GM21825 (cell line): ENCODE data around the gene WDR73.
"Not testable (repeated sequence)": the region's sequence is repeated elsewhere in the genome, so short reads cannot be mapped to it uniquely, and the experiment has no call there.

Experiments
- ATAC-seq: cut with Tn5 transposase; IDR thresholded peaks from one replicate; pipeline ENCODE4 v1.9.1; 2021; ENCODE audit warnings: mild to moderate bottlenecking, moderate library complexity; ENCODE audit not compliant: unreplicated experiment

The WDR73 gene

DNA sequence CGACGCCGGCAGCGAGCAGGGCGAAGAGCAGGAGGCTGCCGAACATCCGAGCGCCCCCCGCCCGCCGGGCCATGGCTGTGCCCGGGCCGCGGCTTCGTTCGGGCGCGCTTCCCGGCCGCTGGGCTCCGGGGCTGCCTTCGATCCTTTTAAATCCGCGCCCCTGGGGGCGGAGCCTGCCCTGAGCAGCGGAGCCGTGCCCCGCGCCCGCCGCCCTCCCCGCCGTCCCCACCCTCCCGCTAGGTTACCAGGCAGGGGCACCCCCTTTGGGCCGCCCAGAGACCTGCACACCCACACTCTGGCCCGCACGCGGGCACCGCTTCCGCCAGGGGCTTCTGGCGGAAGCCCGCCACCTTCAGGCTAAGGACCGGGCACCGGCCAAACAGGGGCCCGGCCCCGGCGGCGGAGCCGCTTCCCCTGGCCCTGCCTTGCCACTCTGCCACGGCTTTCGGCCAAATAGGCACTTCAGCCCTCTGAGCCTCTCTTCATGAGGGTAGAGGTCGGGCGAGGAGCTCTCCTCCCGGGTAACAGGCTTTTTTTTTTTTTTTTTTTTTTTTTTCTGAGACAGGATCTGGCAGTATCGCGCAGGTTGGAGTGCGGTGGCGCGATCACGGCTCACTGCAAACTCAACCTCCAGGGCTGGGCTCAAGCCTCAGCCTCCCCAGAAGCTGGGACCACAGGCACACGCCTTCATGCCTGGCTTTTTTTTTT, 4.2 kb upstream of the WDR73 start, which contains the start of gene NMB:
Gene NMB, minus strand, starts transcription at position 120 of the 708 bp plus-strand sequence. Its CDS starts 47 bp downstream, at position 73.
- peak; percentile 64 for ATAC-seq

DNA sequence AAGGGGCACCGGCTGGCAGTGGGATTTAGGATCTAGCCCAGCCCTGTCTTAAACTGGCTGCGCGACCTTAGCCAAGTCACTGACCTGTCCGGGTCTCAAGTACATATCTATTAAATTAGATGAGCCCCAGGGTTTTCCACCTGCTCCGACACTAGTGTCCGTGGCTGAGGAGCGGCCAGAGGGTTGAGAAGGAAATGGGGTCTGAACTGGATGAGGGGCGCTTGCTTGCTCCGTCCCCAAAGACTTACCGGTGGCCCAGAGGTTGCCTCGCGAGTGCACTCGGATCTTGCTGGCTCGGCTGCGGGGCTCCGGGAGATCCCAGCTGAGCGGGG, 3.6 kb upstream of the WDR73 start:
- ATAC-seq, result no peak

DNA sequence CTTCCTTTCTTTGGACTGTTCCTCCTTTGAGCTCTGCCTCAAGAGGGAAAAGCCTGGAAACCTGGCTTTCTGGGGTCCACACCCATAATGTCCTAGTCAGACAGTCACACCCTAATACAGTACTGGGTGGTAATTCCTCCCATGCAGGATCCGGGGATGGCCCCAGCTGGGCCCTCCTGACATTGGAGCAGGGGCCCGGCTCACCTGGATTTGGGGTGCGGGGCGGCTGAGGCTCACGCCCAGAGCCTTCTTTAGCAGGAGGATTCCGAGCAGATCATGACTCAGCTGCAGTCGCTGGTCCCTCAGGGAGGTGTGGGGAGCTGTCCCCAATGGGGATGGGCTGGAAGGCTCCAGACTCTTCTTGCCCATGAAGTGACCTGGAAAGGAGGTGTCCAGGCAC, 2.9 kb upstream of the WDR73 start:
- no peak for ATAC-seq

DNA sequence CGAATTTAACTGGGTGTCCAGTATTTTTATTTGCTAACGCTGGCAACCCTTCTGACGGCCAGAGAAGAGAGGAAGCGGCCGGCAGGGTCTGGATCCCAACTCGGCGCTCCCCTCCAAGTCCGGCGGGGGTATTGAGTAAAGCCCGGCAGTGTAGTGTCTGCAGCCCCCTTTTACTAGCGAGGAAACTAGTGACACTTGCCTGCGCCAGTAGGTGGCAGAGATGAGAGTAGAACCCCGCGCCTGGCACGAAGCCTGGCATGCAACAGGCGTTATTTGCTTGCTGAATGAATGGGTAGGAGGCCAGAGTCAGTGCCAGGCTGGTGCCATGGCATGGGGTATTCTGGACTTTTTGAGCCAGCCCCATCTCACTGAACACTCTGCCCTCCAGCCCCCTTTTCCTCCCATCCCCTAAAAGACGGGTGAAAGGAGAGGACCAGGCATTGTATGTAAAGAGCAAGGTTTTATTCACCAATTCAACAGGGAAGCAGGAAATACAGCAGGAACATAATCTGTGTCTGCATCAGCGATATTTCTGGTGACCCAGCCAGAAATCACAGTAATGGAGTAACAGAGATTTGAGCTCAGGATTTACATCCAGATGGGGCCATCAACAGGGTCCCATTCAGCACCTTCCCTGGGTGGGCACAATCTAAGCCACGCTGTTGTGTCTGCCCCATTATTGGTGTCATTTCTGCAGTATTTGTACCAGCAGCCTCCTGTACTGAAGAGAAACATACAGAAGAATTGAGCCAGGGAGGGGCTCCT, 788 bp upstream of the WDR73 start:
- no peak for ATAC-seq

DNA sequence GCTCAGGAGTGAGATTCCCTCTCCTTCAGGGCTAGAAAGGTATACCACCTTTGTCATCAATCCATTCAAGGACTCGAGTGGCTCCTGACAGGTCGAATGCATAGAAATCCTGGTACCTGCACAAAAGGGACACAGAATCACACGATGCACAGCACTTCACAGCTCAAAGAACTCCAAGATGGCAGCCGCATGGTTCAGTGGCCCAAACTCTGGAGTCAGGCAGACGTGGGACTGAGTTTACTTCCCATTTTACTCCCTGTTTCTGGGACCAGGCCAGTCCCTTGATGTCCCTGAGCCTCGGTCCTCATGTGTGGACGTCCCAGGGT, 536 bp downstream of the WDR73 start:
- no peak for ATAC-seq

DNA sequence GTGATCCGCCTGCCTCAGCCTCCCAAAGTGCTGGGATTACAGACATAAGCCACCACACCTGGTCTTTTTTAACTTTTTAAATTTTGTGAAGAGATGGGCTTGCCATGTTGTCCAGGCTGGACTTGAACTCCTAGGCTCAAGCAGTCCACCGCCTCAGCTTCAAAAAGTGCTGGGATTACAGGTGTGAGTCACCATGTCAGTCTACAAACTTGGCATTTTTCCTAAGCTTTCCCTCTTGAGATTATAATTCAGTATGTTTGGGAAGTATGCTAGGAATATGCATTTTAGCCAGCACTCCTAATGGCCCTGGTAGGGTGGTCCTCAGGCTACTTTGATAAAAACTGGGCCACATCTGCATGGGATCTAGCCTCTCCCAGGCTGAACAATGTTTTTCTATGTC, 4.4 kb downstream of the WDR73 start:
- no peak for ATAC-seq

DNA sequence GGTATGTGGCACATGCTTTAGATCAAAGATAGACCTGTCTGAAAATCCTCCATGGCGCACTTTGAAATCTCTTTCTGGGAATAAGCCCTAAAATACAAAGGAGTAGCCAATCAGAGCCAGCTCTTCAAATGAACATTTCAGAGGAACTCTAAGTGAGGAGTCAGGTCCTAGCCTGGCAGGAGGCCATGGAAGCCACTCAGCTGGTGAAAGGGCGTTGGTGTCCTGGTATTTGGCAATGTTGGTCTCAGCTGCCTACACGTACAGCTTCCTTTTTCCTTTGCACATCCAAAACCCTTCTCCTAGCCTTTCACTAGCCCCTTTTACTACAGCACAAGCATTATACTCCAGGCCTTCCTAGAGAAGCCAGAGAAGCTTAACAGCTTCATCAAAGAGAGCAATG, 5.5 kb downstream of the WDR73 start:
- ATAC-seq, result no peak

DNA sequence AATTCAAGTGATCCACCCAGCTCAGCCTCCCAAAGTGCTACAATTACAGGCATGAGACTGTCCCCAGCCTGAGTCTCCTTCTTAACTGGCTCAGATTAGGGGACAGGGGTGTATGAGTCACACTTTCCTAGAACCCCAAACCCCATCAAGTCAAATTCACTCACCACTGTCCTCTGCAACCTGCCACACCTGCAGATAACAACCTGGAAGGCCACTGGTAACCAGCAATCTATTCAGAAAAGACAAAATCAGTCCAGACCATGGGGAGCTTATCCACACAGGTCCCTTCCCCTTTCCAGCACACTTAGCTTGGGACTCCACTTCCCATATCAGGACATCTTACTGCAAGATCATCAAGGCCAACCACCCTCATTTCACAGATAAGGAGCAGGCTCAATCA, 6.4 kb downstream of the WDR73 start:
- ATAC-seq, result no peak

DNA sequence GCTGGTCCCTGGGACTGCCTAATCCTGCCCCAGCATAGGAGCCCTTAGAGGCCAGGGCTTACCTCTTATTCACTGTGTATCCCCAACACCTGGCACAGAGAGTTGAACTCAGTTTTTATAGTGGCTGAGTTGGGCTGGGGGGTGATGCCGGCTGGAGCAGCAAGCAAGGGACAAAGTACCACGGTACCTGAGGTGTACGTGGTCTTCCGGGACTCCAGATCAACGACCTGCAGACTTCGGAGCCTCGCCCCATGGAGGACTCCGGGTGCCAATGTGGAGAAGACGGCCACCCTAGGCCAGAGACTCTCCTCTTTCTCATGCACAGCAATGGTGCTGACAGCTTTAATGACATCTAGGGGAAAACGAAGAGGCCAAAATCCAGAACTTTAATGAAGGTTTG, 8.1 kb downstream of the WDR73 start:
- no peak for ATAC-seq

DNA sequence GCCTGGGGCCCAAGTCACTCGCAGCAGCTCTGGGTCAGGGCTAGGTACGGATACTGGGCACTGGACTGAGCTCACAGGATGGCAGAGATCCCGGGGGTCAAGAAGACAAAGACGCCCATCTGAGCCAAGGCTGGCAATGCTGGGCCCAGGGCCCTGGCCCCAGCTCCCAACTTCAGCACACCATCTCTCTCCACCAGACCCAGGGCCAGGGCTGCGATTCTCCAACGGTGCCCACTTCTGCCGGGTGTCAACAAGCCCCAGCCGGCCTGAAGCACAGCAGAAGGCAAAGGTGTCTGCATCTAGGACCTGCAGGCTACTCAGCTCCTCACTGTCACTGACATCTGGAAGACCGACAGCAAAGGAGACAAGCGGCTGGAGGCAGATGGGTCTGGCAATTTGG, 8.6 kb downstream of the WDR73 start:
- ATAC-seq, result no peak

DNA sequence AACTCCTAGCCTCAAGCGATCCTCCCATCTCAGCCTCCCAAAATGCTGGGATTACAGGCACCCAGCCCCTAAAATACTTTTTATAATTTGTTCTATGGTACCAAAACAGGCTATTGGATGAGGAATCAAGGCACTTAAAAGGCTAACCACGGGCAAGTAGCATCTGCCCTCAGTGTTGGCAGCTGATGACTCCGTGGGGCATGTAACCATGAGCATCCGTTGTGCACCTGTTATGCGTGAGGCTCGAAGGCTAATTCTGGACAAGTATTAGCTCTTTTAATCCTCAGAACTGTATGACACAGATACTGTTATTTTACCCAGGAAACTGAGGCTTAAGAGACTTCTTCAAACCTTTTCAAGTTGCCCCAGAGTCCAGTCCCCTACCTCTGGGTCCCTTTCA, 10.2 kb downstream of the WDR73 start:
- ATAC-seq, result no peak

DNA sequence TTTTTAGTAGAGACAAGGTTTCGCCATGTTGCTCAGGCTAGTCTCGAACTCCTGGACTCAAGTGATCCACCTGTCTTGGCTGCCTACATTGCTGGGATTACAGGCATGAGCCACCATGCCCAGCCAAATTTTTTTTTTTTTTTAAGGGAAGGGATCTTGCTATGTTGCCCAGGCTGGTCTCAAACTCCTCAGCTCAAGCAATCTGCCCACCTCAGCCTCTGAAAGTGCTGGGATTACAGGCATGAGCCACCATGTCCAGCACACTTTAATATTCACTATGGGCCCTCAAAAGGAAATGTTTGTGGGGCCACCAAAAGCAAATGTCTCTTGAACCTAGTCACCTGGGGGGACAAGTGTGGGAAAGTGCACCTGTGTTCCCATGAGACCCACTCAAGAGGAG, 11.4 kb downstream of the WDR73 start:
- ATAC-seq, result not testable (repeated sequence)

DNA sequence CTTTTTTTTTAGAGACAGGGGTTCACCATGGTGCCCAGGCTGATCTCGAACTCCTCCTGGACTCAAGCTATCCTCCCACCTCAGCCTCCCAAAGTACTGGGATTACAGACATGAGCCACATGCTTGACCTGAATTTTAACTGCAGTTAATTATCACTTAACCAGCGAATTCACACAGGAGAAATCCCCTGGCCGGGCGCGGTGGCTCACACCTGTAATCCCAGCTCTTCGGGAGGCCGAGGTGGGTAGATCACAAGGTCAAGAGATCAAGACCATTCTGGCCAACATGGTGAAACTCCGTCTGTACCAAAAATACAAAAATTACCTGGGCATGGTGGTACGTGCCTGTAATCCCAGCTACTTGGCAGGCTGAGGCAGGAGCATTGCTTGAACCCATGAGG, 12.2 kb downstream of the WDR73 start:
- not testable (repeated sequence) for ATAC-seq

DNA sequence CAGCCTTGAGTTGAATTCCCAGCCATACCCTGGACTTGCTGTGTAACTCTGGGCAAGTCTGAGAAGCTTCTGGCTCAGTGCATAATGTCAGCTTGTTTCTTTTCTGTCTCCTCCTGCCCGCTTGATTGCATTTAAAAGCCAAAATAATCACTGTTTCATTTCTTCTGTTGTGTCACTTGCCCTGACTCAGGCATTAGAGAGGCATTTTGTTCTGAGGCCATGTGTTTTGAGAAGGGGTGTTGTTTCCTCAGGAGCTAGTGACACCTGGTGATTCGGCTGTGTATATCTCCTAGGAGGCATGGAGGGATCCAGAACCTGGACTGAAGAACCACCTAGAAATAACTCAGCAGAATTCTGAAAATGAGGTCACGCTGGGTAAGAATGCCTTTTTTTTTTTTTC, 16.0 kb downstream of the WDR73 start:
- ATAC-seq, result no peak

DNA sequence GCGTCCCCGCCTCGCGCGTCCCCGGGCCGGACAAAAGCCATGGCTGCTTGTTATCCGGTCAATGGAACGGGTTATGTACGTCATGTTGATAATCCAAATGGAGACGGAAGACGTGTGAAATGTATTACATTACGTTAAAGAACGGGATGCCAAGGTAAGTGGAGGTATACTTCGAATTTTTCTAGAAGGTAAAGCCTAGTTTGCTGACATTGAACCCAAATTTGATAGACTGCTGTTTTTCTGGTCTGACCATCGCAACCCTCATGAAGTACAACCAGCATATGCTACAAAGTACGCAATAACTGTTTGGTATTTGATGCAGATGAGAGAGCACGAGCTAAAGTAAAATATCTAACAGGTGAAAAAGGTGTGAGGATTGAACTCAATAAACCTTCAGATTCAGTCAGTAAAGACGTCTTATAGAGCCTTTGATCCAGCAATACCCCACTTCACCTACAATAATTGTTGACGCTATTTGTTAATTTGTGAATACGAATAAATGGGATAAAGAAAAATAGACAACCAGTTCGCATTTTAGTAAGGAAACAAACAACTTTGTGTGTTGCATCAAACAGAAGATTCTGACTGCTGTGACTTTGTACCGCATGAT, 19.8 kb downstream of the WDR73 start:
- ATAC-seq, result no peak

DNA sequence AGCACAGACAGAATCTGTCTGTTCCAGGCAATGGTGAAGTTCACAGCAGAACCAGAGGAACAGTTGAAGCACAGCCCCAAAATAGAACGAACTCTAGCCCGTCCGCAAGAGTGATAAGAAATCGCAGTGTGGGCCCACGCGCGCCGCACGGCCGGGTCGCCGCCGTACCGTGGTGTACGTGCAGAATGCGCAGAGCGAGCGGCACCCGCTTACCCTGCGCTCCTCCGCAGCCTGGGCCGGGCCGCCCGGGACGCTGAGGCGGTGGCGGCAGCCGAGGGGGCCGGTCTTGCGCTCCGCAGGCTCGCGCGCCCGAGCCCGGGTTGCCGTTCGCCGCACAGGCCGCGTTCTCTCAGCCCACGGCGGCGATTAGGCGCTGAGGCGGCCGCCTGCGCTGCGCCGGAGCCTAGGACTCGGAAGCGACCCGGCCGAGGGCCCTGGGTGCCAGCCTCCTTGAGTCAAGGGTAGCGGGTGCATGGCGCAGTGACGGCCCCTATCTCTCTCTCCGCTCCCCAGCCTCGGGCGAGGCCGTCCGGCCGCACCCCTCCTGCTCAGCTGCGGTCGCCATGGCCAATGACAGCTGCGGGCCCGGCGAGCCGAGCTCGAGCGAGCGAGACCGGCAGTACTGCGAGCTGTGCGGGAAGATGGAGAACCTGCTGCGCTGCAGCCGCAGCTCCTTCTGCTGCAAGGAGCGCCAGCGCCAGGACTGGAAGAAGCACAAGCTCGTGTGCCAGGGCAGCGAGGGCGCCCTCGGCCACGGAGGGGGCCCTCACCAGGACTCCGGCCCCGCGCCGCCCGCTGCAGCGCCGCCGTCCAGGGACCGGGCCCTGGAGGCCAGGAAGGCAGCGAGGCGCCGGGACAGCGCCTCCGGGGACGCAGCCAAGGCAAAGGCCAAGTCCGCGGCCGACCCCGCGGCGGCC, 20.5 kb downstream of the WDR73 start:
- peak; percentile 46 for ATAC-seq

DNA sequence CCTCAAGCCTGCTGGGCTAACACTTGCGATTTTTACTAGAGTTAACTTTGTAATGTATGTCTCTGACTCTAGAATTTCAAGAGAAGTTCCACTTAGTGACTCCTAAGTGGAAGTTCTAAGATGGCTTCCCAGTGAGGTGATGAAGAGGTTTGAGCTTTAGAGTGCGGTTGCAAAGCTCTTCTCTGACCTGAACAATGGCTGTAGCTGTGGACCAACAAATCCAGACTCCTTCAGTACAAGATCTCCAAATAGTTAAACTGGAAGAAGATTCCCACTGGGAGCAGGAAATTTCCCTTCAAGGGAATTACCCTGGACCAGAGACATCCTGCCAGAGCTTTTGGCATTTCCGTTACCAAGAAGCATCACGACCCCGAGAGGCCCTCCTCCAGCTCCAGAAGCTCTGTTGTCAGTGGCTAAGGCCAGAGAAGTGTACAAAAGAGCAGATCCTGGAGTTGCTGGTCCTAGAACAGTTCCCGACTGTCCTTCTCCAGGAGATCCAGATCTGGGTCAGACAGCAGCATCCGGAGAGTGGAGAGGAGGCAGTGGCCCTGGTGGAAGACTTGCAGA, 22.3 kb downstream of the WDR73 start:
- ATAC-seq, result no peak

DNA sequence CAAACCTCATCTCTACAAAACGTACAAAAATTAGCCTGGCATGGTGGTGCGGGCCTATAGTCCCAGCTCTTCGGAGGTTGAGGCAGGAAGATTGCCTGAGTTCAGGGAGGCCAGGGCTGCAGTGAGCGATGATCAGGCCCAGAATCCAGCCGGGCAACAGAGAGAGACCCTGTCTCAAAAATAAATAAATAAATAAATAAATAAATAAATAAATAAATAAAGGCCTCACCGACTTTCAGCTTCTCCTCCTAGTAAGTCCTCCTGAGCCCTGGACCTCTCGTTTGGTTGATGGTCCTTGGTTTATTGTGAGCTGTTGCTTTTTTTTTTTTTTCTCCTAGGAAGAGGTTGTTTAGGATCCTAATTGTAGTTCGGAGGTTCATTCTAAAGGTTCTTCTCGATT, 25.1 kb downstream of the WDR73 start:
- ATAC-seq, result no peak

DNA sequence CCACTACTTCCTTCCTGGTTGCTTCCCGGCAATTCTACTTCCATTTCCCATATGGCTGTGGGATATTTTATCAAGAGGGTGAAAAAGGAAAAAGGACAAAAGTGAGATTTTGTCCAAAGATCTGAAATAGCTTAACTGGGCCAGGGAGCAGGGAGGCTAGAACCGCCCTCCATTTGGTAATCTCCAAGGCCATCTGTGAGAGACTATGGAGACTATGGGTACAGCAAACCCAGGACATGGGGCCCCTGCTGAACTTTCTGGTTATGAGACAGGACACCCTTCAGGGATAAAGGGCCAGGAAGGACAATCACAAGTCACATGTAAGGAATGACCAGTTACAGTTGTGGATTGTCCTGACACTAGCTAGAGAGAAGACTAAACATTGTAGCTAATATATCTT, 29.0 kb downstream of the WDR73 start:
- ATAC-seq, result no peak

DNA sequence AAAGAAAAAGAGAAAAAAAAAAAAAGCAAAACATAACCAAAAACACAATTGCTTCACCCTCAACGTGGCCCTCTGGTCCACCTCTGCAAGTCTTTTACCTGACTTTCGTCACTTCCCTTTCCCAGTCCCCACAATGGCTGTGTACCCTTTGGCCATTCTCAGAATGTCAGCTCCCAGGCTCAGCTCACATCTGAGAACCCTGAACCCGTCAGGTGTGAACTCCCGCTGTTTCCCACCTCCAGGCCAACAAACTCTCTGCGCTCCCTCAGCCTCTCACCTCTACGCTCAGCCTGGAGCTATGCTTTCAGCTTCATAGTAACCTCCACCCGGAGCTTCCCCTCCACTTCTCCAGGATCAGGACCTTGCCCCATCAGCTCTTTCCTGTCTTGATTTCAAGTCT, 29.7 kb downstream of the WDR73 start:
- ATAC-seq, result no peak

DNA sequence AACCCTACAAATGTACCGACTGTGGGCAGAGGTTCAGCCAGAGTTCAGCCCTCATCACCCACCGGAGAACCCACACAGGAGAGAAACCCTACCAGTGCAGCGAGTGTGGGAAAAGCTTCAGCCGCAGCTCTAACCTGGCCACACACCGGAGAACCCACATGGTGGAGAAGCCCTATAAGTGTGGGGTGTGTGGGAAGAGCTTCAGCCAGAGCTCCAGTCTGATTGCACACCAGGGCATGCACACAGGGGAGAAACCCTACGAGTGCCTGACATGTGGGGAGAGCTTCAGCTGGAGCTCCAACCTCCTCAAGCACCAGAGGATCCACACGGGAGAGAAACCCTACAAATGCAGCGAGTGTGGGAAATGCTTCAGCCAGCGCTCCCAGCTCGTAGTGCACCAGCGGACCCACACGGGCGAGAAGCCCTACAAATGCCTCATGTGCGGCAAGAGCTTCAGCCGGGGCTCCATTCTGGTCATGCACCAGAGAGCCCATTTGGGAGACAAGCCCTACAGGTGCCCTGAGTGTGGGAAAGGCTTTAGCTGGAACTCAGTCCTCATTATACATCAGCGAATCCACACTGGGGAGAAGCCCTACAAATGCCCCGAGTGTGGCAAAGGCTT, 32.6 kb downstream of the WDR73 start:
- ATAC-seq, result no peak
